Activated T-helper 1 cell treated with anti-CD3 and anti-CD28 coated beads, Interleukin-2, amount 50 U/mL, for 16 hours (primary cell): ENCODE data around the gene ETV6.

Experiments used
- DNase-seq, 2 donors: peaks; one replicate each; pipeline ENCODE4 v3.0.0-alpha.2; 2020; ENCODE audit warnings: low read depth in 1 of 2, low spot score in 1 of 2

Gene ETV6

GRCh38 chr12:11773889-11774677 is 124.6 kb downstream of the ETV6 start:
- DNase-seq = no peak

DNA sequence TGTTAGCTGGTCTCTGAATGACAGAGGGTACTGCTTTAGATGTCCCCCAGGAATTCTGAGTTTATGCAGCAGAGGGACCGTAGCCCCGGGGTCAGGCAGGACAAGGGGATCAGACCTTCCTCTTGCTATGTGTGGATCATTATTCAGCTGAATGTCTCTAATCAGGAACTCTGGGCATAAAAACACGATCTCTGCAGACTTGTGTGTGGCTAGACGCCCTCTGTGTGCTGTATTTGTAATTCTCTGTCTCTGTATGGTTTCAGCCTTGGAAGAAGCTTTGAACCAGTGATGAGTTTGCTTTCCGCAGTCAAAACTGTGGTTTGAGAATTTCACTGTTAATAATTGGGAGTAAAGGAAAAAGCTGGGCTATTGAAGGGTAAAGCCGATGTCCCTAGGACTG is 125.3 kb downstream of the ETV6 start:
- DNase-seq = no peak

DNA sequence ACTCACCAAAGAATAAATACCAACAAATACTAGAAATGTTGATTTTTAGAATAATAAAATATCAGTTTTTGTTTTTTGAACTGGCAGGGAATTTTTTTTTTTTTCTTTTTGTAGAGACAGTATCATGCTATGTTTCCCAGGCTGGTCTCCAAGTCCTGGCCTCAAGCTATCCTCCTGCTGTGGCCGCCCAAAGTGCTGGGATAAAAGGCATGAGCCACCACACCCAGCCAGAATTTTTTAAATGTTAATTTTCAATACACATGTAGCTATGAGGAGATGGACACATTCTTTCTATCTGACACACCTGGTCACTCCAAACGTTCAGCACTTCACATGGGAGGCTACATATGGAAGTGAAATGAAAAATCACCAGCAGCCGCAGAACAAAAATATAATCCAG is 126.8 kb downstream of the ETV6 start:
- no peak for DNase-seq

DNA sequence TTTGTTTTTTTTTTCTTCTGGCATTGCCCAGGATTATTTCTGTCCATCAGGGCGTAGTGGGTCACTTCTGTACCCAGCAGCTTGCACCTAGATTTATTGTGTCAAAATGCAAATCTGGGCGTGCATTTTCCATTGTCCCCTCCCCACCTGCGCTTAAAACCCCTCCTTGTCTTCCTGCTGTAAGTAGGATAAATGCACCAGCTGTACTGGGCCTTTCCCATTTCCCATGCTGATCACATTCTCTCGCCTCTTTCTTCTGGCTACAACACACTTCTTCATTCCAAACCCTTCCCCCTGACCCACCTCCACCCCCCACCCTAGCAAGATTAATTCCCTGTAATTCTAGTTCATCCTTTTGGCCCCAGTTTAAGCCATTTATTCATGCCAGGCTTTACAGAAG is 128.0 kb downstream of the ETV6 start:
- no peak for DNase-seq

DNA sequence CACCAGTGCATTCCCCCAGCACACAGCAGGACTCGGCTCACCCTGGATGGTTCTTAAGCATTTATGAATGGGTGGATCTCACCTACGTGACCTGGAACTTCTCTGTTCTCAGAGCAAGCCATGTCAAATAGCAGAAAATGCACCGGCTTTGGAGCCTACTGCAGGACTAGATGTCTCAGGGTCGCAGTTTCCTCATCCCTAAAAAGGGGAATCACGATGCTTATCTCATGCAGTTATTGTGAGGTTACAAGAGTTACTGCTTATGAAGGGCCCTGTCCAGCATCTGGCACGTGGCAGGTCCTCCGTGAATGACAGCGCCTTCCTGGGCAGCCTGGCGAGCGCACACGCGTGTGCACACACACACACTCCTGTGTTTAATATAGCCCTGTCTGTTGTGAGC is 128.5 kb downstream of the ETV6 start:
- DNase-seq = no peak

GRCh38 chr12:11778713-11779685 is 129.5 kb downstream of the ETV6 start:
- DNase-seq = no peak

- no peak for DNase-seq
Measured at GRCh38 chr12:11780521-11781101, 131.1 kb downstream of the ETV6 start.

- no peak for DNase-seq
Measured at GRCh38 chr12:11782914-11783420, 133.5 kb downstream of the ETV6 start.

DNA sequence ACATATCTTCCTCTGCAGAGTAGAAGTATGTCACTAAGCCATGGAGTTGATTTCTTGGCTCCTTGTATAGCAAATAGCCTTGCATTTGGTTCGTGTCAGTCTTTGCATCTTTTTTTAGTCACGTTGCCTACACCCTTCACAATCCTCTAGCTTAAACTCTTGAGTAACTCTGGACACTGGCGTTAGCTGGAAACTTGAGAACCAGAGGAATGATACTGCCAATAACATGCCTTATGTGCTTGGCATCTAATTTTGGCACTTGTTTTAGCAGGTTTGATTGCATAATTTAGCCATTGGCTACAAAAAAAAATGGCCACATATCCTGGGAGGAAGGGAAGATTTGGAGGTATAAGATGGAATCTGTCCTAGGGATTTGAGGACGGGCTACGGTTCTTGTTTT is 136.2 kb downstream of the ETV6 start:
- DNase-seq = no peak

DNA sequence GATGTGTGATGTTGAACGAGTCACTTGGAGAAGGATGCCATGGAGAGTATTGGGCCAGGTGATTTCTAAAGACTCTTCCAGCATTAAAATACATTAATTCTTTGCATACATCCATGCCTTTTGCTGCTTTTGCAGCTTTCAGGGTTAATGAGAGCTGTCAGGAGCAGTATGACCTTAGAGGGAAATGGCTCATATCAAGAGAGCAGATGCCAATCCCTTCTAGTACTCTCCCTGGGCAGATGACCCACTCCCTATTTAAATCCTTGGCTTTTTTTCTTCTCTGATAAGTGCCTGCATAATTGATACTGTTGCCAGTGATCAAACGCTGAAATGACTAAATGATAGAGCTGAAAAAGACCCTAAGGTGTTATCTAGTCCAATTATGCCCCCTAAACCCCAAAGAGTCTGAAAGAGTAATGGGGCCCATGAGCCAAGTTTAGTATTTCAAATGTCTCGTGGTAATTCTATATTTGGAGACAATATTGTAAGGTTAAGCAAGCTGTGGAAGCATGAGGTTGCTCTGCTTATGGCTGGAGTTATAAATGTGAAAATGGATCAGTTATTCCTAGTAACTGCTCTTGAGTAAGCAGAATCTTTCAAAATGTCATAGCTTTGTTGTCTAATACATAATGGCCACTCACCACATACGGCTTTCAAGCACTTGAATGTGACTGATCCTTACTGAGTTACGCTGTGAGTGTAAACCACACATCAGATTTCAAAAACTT is 137.3 kb downstream of the ETV6 start:
- DNase-seq = no peak

DNA sequence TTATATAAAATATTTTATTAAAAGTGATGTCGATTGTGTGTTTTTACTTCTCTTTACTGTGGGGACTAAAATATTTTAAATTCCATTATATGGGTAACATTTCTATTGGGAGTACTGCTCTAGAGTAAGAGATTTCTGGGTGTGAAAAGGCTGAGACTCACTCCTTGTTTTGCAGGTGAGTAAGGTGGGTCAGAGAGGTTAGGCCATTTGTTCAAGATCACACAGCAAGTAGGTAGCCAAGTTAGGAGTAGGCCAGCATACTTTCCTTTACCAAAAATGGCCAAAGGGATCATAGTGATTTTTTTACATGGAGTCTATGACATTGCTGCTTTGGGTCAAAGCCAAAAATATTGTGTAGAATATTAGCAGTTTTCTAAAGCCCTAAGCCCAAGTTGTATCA is 138.0 kb downstream of the ETV6 start:
- DNase-seq = no peak

GRCh38 chr12:11787933-11788849 is 138.7 kb downstream of the ETV6 start:
- DNase-seq = no peak

GRCh38 chr12:11793921-11794710 is 144.6 kb downstream of the ETV6 start:
- DNase-seq = no peak

GRCh38 chr12:11794751-11795150 is 145.3 kb downstream of the ETV6 start:
- DNase-seq = no peak

DNA sequence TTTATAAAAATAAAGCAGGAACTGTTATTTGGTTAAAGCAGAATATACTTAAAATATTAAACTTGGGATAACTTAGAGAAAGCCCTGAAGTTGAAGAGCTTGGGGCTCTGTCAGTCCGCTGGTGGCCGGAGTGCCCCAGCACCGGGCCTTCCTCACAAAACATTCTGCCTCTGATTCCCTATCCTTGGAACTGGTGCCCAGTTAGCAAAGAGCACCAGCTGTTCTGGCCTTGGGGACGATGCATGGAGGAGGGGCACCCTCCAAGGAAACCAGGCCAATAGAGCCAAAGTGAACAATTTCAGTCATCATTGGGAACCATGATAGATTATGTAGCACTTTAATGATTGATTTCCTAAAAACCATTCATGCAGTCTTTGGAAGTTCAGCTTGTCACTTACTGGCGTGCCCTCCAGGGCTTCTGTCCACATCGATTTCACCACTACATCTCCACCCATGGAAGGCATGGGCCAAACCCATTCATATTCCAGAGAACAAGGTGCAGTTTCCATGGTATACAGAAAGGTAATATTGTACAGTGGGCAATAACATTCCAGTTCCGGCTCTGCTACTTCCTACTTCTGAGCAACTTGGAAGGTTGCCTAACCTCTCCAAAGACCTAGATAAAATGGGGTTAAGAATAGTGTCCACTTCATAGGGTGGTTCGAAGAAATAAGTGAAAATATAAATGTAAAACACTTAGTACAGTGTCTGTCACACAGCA is 145.9 kb downstream of the ETV6 start:
- no peak for DNase-seq

DNA sequence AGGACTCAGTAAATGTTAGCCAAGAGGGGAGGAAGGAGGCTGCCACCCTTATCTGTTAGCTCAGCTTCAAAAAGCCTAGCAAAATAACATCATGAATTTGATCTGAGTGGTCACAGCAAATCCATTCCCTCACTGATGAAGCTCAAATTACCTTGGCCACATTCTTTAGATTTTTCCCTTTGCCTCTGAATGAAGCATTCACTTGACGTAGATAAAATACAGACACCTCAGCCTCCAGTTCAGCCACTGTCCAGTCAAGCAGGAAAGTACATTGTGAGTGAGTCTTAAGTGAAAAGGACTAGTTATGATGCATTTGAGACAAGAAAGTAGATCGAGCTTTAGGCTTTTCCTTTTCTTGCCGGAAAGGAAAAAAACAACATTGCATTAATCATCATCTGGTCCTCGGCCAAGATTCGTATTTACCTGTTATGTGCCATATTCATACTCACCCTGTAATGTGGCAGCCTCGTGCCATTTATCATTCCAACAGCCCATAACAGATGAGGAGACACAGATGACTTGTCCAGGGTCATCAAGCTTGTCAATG is 146.5 kb downstream of the ETV6 start:
- no peak for DNase-seq

DNA sequence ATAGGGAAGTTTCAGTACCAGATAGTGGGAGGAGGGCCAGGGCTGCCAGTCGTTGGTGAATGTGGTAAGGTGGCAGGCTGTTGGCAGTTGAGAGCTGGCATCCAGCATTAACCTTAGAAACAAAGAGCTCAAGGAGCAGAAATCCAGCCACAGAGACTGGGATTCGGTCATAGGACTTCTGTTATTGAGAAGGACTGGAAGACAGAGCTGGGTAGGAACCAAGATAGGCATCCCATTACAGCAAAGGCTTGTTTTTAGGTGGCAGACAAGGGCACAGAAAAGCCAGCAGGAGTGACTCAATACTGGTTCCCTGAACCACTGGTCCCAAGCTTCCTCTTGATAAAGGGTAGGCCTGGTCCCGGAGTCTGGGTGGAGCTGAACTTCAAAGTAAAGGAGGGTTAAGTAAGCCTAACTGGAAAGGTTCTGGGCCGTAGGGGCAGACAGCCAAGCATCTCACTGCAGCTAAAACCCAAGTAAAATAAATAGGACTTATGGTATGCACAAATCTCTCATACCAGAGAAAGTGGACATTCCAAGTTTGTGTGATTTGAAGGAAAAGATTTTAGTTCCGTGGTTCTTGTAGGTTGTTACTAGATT is 147.9 kb downstream of the ETV6 start:
- no peak for DNase-seq
